Stimulated activated CD8-positive, alpha-beta memory T cell treated with anti-CD3 and anti-CD28 coated beads, Interleukin-4, amount 100 ng/mL, for 1 hour (primary cell): ENCODE data around the gene KIF1A.

Experiments used
- DNase-seq, 2 donors: peaks; one replicate each; pipeline ENCODE4 v3.0.0-alpha.2; 2020; ENCODE audit warnings: low read depth in 2 of 2, low spot score in 1 of 2

The KIF1A gene

DNA sequence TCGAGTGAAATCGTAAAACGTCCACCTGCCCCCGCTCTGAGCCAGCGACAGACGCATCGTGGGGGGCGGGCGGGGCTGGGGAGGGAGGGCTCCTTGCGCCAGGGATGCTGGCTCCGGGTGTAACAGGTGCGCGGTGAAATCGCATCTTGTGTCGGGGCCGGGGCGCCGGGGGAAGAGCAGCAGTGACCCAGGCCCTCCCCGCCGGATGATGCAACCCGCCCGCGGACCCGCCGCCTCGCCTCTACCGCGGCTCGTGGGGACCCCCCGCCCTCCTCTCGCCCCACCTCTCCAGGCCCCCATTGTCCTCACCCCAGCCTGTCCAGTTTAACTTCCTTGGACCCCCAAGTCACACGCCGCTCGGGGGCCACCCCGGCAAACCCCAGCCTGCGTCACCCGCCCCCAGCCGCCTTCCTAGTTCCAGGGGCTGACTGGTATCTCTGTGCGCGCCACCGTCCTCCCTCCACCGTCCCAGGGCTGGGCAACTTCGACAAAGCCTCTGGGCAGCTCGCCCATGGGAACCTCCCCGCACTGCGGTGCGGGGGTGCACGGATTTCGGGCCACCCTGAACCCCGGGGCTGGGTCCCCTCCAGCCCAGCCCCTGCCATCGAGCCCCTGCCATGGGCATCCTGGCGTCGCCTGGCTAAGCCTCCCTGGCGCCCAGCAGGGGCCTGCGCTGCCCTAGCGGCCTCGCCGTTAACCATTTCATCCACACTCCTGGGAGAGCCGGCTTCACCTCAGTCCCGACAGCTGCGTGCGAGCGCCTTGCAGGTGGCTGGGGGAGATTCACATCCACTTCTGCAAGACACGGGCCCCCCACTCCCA is 799 bp upstream of the KIF1A start:
- no peak for DNase-seq

DNA sequence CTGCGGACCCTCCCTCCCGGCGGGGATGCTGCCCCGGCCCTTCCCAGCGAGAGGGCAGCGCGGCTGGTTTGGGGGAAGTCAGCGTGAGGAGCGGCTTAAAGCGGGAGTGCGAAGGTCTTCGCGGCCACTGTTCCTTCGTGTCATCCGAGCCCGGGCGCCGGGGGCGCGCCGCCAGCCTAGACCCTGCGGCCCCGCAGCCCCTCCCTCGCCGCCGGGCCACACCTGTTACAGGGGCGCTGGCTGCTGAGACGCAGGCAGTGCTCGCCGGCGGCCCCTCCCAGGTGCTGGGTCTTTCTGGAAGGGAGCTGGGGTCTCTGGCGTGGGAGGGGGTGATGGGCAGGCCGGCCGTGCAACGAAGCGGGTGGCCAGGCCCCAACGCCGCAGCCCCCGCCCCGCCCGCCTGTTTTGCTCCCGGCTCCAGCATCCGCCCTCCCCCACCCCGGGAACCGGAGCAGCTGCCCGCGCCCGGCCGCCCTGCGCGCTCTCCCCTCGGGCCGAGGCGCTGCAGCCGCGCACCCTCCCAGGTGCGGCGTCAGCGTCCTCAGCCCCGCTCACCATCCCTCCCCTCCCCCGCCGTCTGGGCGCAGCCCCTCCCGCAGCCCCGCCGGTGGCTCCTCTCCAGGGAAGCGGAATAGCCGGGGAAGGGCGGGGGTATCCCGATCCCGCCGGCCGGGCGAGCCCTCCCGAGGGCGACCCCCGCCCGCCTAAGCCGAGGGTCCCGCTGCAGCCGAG is 727 bp downstream of the KIF1A start:
- no peak for DNase-seq

DNA sequence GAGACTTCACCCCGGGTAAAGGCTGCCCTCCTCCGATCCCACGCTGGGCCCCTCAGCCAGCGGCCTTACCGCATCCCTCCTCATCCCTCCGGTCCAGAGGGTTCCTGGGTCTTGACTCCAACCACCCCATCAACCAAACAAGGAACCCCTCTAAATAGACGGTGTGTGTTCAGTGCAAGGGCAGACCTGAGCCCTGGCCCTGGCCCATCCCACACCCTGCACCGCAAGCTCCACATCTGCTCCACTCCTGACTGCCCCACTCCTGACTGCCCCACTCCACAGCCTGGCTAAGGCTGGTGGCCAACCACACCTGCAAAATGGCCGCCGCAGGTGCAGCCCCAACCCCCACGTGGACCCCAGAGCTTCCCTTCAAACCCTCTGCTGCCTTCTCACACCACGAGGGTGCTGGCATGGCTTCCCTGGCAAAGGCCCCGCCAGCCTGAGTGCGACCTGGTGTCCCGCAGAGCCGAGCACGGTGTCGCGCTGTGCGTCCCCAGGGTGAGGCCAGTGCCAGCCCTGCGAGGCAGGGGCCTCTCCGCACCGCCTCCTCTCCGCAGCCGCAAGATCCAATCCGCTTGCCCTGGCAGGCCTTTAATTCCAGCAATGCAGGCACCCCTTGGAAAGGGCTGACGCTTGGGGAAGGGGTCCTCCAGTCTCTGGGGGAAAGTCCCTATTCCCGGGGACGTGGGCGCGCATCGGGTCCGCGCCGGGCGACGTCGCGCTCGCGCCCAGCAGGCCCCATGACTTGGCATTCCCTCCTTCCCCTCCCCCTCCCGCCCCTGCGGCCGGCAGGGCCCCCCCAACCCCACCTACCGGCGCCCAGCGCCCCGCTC is 1.5 kb downstream of the KIF1A start:
- no peak for DNase-seq

DNA sequence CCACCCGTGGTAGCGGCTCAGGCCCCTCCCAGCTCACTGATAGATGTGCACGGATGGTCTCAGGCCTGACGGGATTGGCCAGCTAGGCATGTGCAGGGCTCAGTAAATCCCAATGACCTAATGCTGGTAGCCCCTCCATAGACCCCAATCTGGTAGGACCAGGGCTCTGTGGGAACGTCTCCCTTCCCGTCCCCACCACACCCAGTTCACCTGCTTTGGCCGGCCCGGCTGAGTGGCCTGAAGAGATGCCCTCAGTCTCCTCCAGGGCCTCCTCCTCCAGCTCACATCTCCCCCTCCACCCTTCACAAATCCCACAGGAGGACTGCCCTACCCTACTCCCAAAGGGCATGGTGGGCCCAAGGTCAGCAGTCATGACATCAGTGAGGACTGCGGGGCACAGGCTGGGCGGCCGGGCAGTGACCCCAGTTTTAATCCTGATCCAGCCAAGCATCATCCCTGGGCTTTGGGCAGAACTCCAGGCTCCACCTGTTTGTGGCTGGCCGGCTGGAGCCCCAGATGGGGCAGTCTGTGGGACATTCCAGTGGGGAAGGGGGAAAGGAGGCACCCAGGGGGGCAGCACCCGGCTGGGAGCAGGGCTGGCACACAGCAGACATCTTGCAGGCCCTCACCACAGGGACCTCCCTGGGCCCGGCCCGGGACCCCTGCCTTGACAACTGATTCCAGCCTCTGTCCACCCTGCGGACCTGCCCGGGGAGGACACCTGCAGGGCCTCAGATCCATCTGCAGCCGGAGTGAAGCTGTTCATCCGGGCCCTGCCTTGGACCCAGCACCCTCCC is 2.3 kb downstream of the KIF1A start:
- DNase-seq = no peak

DNA sequence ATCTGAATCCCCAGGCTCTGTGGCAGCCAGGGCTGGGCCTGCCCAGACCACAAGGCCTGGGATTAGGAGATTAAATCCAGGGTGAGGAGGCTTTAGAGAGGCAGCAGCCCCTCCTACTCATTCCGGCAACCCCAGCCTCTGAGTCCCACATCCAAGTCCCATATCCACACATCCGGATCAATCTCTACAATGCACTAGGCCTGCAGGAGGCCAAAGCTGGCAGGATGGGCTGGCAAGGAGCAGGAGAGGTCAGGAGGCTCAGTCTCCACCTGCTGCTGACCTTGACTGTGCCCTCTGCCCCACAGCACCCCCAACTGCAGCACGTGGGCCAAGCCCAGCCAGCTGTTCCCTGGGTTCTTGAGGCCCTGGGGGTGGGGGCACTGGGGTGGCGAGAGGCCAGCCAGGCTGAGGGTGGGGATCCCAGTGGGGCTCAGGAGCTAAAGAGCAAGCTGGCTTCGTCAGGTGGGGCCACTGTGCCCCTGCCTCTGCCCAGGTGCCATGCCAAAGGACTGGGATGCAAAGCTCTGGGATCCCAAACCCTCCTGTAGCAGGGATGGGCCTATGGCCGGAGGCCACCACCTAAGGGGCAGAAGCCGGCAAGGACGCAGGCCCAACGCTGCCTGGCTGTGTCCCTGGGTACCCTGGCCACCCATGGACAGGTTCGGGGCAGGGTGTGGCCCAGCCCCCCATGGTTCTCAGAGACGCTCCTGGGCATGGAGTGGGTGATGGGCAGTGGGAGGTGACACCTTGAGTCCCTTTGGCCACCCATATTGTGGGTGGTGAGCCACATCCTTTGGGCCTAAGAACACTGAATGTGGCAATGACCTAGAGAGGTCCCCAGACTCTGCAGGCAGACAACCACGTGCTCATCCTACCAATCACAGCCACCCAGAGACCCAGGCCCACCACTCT is 3.2 kb downstream of the KIF1A start:
- no peak for DNase-seq

DNA sequence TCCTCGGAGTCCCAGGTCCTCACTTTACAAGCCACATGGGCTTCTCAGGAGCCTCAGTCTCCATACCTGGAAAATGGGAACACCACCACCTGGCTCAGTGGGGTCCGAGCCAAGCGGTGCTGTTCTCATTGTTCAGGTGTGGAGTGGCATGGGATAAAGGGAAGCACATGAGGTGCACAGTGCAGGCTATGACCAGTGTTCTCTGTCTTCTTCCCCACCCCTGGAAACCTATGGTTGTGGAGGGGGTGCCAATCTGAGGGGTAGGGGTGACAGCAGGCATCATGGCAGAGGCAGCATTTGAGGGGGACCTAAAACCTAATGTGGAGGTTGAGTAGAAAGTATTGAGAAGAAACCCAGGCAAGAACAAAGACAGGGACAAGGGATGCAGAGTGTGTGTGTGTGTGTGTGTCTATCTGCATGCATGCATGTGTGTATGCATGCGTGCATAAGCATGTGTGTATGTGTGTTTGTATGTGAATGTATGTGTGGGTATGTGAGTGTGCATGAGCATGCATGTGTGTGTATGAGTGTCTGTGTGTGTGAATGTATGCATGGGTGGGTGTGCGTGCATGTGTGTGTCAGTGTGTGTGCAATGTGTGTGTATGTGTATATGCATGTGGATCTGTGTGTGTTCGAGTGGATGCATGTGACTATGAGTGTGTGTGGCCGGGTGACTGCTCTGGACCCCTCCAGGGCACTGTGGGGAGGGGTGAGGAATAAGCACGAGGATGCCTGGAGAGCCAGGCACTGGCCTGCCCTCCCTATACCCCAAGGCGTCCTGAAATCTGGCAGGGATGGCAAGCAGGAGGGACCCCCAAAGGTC is 4.0 kb downstream of the KIF1A start:
- DNase-seq = no peak

DNA sequence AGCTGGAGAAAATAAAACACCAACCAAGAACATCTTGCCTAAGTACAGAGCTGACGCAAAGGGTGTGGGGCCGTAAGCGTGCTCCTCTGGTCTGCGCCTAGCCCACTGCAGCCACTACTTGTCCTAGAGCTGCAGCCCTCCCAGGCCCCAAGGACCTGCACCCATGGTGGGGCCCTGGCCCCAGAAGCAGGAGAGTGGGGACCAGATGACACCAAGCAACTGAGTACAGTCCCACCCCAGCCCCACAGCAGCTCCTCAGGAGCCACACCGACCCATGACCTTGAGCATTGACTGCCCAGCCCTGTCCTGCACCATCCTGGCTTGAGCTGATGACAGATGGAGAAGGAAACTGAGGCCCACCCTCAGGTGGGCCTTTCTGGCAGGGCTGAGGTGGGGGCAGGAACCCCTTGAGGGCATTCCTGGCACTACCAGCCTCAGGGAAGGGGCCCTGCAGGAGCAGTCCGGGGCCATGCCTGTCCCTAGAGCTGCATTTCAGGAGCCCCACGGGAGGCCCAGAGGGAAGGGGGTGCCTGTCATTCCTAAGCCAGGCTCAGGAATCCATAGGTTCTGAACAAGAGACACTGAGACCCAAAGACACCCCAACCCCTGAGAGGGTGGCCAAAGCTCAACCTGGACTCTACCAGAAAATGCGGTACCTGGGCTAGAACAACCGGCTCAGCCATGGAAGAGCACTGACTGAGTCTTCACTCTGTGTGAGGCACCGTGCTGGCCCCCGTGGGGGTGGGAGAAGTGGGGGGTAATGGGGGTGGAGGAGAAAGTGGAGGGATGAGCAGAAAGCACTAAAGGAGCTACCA is 4.9 kb downstream of the KIF1A start:
- no peak for DNase-seq

DNA sequence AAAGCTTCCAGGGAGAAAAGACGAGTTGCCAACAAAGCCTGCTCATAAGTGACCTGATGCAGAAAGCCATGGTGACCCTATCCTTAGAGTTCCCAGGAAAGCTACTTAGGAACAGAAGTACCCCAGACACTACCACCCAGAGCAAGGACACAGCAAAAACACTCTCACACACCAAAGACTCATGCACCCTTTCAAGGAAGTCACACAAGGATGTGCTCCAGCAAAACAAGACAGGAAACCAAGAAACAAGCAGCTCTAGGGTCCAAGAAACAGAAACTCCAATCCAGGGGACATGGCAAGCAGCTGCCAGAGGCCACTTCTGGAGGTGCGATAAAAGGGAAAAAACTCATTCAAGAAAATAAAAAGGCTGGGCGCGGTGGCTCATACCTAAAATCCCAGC is 5.7 kb downstream of the KIF1A start:
- no peak for DNase-seq

DNA sequence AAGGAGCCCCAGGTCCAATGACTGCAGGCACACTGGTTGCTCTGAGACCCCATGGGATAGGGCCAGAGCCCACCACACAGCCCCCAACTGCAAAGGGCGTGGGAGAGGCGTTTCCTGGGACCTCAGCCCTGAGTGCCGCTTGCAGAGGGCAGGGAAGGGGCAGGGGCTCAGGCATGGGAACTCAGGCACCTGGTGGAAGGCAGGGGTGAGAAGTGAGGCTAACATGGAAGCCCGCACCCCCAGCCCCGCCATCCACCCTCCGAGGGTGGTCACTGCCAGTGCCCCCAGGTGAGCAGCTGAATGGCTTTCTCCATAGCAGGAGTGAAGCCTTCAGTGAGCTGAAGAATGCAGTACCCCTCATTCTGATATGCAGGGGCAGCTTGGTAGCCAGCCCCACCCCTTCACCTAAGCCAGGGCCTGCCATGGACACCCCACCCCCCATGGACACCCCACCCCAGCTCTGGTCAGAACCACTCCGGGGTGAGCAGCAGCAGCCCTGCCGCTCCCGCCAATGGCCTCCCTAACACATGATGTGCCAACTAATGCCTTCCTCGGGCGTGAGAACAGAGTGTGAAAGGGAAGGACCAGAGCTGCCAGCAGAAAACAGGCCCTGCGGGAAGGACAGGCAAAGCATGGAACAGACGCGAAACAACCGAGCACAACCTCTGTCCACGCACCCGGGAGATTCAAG is 6.6 kb downstream of the KIF1A start:
- DNase-seq = no peak

DNA sequence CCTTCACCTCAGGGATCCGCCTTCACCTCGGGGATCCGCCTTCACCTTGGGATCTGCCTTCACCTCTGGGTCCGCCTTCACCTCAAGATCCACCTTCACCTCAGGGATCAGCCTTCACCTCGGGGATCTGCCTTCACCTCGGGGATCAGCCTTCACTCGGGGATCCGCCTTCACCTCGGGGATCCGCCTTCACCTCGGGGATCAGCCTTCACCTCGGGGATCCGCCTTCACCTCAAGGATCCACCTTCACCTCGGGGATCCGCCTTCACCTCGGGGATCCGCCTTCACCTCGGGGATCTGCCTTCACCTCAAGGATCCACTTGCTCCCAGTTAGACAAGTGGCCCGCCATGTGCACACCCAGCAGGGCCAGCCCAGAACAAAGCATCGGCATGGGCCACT is 7.3 kb downstream of the KIF1A start:
- no peak for DNase-seq

DNA sequence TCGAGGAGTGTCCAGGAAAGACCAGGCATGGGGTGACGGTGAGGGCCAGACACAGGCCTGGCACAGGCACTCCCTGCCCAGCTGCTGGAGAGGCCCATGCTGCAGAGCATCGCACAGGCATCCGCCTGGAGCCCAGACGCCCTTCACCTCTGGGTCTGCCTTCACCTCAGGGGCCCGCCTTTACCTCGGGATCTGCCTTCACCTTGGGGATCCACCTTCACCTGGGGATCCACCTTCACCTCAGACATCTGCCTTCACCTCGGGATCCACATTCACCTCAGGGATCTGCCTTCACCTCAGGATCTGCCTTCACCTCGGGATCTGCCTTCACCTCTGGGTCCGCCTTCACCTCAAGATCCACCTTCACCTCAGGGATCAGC is 7.7 kb downstream of the KIF1A start:
- DNase-seq = no peak

DNA sequence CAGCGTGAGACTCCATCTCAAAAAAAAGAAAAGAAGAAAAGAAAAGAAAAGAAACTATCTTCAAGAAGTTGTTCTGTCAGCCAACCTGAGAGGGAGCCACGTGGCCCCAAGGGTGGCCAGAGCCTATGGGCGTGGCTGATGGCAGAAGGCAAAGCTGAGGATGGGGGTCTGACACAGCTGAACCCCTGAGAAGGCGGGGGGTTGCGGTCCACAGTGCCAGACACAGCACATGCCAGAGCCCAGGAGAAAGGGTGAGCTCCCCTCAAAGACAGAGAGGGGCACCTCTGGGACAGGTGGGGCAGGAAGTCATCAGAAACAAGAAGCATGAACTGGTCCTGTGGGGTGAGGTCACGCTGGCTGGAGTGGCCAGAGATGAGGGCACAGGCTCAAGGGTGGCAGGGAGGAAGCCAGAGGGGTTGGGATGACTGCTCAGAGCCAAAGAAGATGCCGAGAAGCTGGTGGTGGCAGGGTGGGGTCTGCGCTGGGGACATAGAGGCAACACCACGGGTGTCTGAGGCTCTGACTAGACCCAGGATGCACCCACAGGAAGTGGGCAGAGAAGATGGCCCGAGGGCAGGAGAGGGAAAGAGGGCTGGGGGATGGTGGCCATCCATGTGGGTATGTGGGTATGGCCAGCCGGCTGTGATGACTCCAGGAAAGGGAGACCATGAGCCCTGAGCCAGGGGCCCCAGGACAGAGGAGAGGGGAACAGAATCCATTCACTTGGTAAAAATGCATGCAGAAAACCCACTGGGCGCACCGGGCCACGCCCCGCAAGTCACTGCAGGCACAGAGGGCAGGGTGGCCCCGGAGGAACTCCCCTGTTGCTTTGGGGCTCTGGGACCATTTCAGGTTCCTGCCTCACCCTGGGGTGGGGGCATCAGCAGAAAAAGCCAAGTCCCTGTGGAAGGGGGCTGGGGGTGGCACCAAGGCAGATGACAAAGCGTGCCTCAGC is 8.4 kb downstream of the KIF1A start:
- DNase-seq = no peak

DNA sequence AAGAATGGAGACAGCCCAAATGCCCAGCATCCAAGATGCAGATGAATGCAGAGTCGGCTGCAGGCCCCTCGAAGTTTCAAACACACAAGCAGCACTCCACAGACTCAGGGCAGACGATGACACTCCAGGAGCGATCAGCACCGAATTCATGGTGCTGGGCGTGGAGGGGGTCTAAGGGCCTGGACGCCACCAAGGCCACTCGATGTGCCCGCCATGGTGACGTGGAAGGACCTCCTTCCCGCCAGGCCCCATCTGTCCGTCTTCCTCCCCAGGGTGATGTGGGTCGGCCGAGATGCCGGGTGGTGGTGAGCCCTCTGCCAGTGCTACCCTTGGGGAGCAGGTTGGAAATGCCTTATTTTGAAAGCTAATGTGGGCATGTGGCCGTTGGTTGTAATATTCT is 9.4 kb downstream of the KIF1A start:
- DNase-seq = no peak

DNA sequence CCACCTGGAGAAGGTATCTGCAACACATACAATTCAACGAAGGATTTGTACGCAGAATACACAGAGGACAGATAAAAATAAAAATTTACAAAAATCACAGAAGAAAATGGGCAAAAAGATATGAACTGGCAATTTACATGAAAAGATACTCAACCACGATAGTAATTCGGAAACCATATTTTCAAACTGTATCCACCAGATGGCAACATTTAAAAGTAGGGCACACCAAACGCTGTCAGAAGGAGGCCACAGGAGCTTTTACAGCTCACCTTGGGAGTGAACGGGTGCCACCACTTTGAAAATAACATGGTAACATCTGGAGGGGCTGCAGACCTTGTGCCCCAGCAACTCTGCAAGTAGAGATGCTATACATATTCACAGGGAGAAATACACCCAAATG is 9.8 kb downstream of the KIF1A start:
- DNase-seq = no peak

DNA sequence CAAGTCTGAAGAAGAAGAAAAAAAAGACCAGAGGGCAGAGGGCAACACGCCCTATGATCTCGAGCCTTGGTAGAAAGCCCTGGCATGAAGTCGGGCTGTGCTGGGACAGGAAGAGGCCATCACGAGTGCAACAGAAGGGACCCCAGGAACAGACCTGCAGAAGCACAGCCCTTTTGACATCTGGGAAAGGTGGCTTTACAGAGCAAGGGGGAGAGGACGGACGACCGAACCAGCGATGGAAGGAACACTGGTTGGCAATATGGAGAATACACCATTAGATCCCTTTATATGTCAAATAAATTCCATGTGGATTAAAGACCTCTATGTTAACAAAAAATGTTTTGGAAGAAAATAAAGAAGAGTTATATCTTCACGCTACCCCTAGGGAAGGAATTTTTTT is 10.7 kb downstream of the KIF1A start:
- no peak for DNase-seq

DNA sequence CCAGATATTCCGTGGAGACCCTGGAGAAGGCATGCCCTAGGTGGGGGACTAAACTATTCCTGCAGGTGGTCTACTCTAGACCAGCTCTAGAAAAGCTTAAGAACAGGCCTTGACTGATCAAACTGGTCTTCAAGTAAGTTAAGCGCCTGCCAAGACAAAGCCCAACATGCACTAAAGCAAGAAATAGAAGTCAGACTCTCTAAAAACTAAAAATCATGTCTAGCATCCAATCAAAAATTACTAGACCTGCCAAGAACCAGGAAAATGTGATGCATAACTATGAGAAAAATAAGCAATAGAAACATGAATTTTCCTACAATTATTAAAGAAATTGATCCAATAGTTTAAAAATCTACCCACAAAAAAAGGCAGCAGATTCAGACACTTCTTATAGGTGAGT is 13.6 kb downstream of the KIF1A start:
- no peak for DNase-seq

DNA sequence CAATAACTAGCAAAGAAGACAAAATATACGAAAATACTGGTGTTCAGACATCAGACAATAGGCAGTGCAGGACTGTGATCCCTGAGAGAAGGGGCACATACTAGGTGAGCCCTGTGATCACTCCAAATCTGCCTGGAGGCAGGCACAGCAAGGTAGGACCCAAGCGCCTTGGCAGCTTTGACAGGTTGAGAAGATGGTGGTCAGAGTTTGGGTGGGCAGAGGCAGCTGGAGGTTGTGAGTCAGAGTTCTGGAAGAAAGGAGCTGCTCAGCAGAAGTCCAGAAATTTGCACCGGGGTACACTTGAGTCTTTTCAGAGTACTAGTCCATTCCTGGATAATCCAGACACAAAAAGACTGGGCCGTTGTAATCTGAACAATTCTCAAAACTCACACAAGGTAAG is 14.0 kb downstream of the KIF1A start:
- DNase-seq = no peak
